ENCODE data around the gene SUB1. TPM values are rescaled to one million over a fixed set of nuclear protein-coding genes. Genes with fewer than 3 reads are reported as not detected.

The SUB1 gene
- total RNA-seq, 1 donor: 115 TPM

DNA sequence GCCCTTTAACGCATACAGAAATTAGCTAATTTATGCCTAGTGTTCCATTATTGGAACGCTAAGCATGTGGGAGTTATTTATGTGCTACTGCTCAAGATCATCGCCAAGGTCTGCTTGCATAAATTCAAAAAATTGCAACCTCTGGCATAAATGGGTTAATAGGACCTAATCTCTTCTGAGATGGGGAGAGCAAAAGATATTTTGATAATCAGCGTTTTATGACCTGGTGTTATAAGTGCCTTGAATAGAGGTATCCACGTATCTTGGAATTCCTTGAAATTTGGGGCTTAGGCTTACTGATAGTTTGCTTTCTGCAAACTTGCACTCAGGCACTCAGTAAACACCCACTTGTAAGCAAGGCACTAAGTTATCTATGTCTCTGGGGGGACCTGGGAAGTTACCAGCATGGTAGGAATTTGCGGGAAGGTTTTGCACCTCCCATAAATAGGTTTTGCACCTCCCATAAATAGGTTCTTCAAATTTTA, 1.8 kb downstream of the SUB1 start:
- H3K9me3 ChIP-seq (ENCODE audit: low read depth, low read length): no peaks in the 10 kb centered on the region
- peak overlapping the region; percentile 90 for H3K4me3 ChIP-seq (ENCODE audit: insufficient read depth, low read length)
- no peaks in the 10 kb centered on the region for H3K27me3 ChIP-seq (ENCODE audit: insufficient read depth, low read length)
- no peak overlapping the region for H3K27ac ChIP-seq (ENCODE audit: low read depth, low read length)
- no peak for DNase-seq (ENCODE audit: insufficient read length, low spot score, missing footprints)
- peaks cover 53% of the 10 kb centered on the region for H3K79me2 ChIP-seq (ENCODE audit: insufficient read depth, low read length)
- H3K4me1 ChIP-seq (ENCODE audit: insufficient read depth, low read length): peaks cover 20% of the 10 kb centered on the region
- no peak overlapping the region for H2AFZ ChIP-seq (ENCODE audit: low read length)
- peaks cover 27% of the 10 kb centered on the region for H4K20me1 ChIP-seq (ENCODE audit: insufficient read depth, low read length)
- no peak for TF ChIP-seq CTCF (IDR thresholded peaks at IDR 0.05; ENCODE audit: extremely low read depth, low read depth, low read length)
- H3K36me3 ChIP-seq (ENCODE audit: insufficient read depth, low read length): peaks cover 29% of the 10 kb centered on the region
- H3K4me2 ChIP-seq (ENCODE audit: insufficient read depth, low read length): peak overlapping the region; percentile 82

GRCh38 chr5:32589416-32589815, 4.1 kb downstream of the SUB1 start:
- peaks cover 9% of the 10 kb centered on the region for H3K4me1 ChIP-seq (ENCODE audit: insufficient read depth, low read length)
- DNase-seq (ENCODE audit: insufficient read length, low spot score, missing footprints): no peak
- TF ChIP-seq CTCF (IDR thresholded peaks at IDR 0.05; ENCODE audit: extremely low read depth, low read depth, low read length): no peak
- H3K4me2 ChIP-seq (ENCODE audit: insufficient read depth, low read length): no peak overlapping the region
- H3K79me2 ChIP-seq (ENCODE audit: insufficient read depth, low read length): peaks cover 75% of the 10 kb centered on the region
- no peaks in the 10 kb centered on the region for H3K9me3 ChIP-seq (ENCODE audit: low read depth, low read length)
- no peak overlapping the region for H3K4me3 ChIP-seq (ENCODE audit: insufficient read depth, low read length)
- H4K20me1 ChIP-seq (ENCODE audit: insufficient read depth, low read length): peaks cover 27% of the 10 kb centered on the region
- H2AFZ ChIP-seq (ENCODE audit: low read length): no peak overlapping the region
- no peak overlapping the region for H3K27ac ChIP-seq (ENCODE audit: low read depth, low read length)
- no peaks in the 10 kb centered on the region for H3K27me3 ChIP-seq (ENCODE audit: insufficient read depth, low read length)
- H3K36me3 ChIP-seq (ENCODE audit: insufficient read depth, low read length): peaks cover 51% of the 10 kb centered on the region

DNA sequence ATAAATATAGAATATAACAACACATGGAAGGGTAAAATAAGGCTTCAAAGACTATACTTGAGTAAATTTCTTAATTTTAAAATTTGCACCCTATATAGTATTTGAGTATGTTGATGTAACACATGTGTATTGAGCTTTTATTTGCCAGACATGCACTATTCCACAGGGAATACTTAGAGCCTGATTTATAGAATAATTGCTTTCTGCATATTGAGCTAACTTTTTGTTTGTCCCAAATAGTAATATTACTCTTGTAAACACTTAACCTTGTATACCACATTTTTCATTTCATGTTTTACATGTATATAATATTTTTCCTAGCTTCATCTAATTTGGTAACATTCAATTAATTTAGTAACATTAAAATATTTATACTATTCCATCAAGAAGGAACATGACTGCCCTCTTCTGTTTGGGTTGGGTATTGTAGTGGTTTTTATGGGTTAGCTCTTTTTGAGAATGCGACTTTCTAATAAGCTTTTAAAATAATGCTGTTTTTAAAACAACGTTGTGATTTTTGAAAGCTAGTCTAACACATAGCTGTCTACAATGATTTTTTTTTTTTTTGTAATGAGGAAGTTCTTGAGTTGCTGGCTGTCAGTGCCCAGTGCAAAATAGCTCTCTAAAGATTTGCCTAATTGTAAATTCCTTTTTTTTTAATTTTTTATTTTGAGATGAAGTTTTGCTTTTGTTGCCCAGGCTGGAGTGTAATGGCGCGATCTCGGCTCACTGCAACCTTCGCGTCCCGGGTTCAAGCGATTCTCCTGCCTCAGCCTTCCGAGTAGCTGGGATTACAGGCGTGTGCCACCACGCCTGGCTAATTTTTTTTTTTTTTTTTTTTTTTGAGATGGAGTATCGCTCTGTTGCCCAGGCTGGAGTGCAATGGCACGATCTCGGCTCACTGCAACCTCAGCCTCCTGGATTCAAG, 4.8 kb downstream of the SUB1 start:
- no peak for DNase-seq (ENCODE audit: insufficient read length, low spot score, missing footprints)
- H3K4me2 ChIP-seq (ENCODE audit: insufficient read depth, low read length): no peak overlapping the region
- peak; percentile 71 for TF ChIP-seq CTCF (IDR thresholded peaks at IDR 0.05; ENCODE audit: extremely low read depth, low read depth, low read length)
- H3K9me3 ChIP-seq (ENCODE audit: low read depth, low read length): no peaks in the 10 kb centered on the region
- peaks cover 9% of the 10 kb centered on the region for H3K4me1 ChIP-seq (ENCODE audit: insufficient read depth, low read length)
- H2AFZ ChIP-seq (ENCODE audit: low read length): no peak overlapping the region
- H3K27ac ChIP-seq (ENCODE audit: low read depth, low read length): no peak overlapping the region
- peaks cover 59% of the 10 kb centered on the region for H3K36me3 ChIP-seq (ENCODE audit: insufficient read depth, low read length)
- H3K79me2 ChIP-seq (ENCODE audit: insufficient read depth, low read length): peaks cover 83% of the 10 kb centered on the region
- peaks cover 27% of the 10 kb centered on the region for H4K20me1 ChIP-seq (ENCODE audit: insufficient read depth, low read length)
- no peaks in the 10 kb centered on the region for H3K27me3 ChIP-seq (ENCODE audit: insufficient read depth, low read length)
- H3K4me3 ChIP-seq (ENCODE audit: insufficient read depth, low read length): no peak overlapping the region

DNA sequence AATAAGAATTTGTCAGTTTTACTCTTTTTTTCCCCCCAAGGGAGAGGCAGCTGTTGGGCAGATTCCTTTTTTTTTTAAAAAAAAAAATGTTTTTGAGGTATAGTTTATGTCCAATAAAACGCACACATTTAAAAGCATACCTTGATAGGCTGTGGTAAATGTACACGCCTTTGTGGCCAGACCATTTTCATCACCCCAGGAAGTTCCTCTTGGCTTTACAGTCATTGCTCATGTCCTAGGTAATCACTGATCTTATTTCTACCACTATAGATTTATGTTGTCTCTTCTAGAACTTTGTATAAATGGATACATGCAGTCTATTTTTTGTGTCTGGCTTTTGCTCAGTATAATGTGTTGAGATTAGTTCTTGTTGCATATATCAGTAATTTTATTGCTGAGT, 9.8 kb downstream of the SUB1 start:
- Histone ChIP-seq H4K20me1 (ENCODE audit: insufficient read depth, low read length) (peaks cover 10% of the 10 kb centered on the region), H3K79me2 (ENCODE audit: insufficient read depth, low read length) (peaks cover 71% of the 10 kb centered on the region), H3K4me2 (ENCODE audit: insufficient read depth, low read length) (no peak overlapping the region), H3K4me3 (ENCODE audit: insufficient read depth, low read length) (no peak overlapping the region), H2AFZ (ENCODE audit: low read length) (no peak overlapping the region), H3K4me1 (ENCODE audit: insufficient read depth, low read length) (peaks cover 21% of the 10 kb centered on the region), H3K27me3 (ENCODE audit: insufficient read depth, low read length) (no peaks in the 10 kb centered on the region), H3K9me3 (ENCODE audit: low read depth, low read length) (no peaks in the 10 kb centered on the region), H3K27ac (ENCODE audit: low read depth, low read length) (no peak overlapping the region), H3K36me3 (ENCODE audit: insufficient read depth, low read length) (peaks cover 81% of the 10 kb centered on the region)
- no peak for DNase-seq (ENCODE audit: insufficient read length, low spot score, missing footprints)
- TF ChIP-seq CTCF (IDR thresholded peaks at IDR 0.05; ENCODE audit: extremely low read depth, low read depth, low read length): no peak
